Vagina (tissue), 2 donors: ENCODE data around the gene BATF.

Source experiments
- POLR2AphosphoS5 ChIP-seq, 2 donors: sonication (generic); formaldehyde crosslinking; IDR thresholded peaks; one replicate each; pipeline ENCODE4 v1.9.0; 2017; ENCODE audit warnings: antibody characterized with exemption in 2 of 2, mild to moderate bottlenecking in 2 of 2, low read depth in 1 of 2; ENCODE audit not compliant: insufficient read depth in 1 of 2
- TF ChIP-seq, protein P1 (sequence below), 3 experiments: fragments of 450-650 bp in 2 of 3; fragments of 200-600 bp in 1 of 3; sonication (generic) in 1 of 3; IDR thresholded peaks; one replicate each; pipeline ENCODE4 v1.5.1; 2017 to 2019; ENCODE audit warnings: antibody characterized with exemption in 3 of 3, mild to moderate bottlenecking in 2 of 3, moderate library complexity in 2 of 3

GRCh38 chr14:75562089-75562488 lies 39.8 kb downstream of the BATF start:
- TF ChIP-seq POLR2AphosphoS5 (IDR thresholded peaks at IDR 0.05; ENCODE audit: insufficient read depth in 1 of 2, low read depth in 1 of 2), result no peak
- TF ChIP-seq, protein P1, sequence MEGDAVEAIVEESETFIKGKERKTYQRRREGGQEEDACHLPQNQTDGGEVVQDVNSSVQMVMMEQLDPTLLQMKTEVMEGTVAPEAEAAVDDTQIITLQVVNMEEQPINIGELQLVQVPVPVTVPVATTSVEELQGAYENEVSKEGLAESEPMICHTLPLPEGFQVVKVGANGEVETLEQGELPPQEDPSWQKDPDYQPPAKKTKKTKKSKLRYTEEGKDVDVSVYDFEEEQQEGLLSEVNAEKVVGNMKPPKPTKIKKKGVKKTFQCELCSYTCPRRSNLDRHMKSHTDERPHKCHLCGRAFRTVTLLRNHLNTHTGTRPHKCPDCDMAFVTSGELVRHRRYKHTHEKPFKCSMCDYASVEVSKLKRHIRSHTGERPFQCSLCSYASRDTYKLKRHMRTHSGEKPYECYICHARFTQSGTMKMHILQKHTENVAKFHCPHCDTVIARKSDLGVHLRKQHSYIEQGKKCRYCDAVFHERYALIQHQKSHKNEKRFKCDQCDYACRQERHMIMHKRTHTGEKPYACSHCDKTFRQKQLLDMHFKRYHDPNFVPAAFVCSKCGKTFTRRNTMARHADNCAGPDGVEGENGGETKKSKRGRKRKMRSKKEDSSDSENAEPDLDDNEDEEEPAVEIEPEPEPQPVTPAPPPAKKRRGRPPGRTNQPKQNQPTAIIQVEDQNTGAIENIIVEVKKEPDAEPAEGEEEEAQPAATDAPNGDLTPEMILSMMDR (IDR thresholded peaks at IDR 0.05), result no peak
